ENCODE measurements around the gene FYN. TPM values are rescaled to one million over a fixed set of nuclear protein-coding genes. Genes with fewer than 3 reads are reported as not detected.

The FYN gene
- total and polyA plus RNA-seq, 10 of the 15 experiments (the other 5 are each of a cell fraction or from before 2014, with no cell fraction given), result 51.4 to 247 (median 138) TPM

- no peak for TF ChIP-seq CHD4 (IDR thresholded peaks at IDR 0.05)
- no peak for TF ChIP-seq TCF3 (IDR thresholded peaks at IDR 0.05; ENCODE audit: borderline replicate concordance, insufficient read depth, low read depth, low read length)
- TF ChIP-seq ESRRA (IDR thresholded peaks at IDR 0.05; ENCODE audit: low read length), result no peak
- TF ChIP-seq STAT3 (IDR thresholded peaks at IDR 0.05; ENCODE audit: low read depth, low read length), result no peak
- TF ChIP-seq EZH2 (IDR thresholded peaks at IDR 0.05; ENCODE audit: borderline replicate concordance, control insufficient read depth, low read depth, low read length), result no peak
- no peak for TF ChIP-seq TCF12 (IDR thresholded peaks at IDR 0.05; ENCODE audit: low read depth, low read length)
- no peak for TF ChIP-seq SIX5 (IDR thresholded peaks at IDR 0.05; ENCODE audit: low read depth, low read length, severe bottlenecking)
- no peak for TF ChIP-seq CREM (IDR thresholded peaks at IDR 0.05; ENCODE audit: low read depth)
- TF ChIP-seq CREB1 (IDR thresholded peaks at IDR 0.05; ENCODE audit: low read depth), result no peak
- no peak for TF ChIP-seq TARDBP (IDR thresholded peaks at IDR 0.05; ENCODE audit: borderline replicate concordance)
- no peak for TF ChIP-seq MYC (IDR thresholded peaks at IDR 0.05; ENCODE audit: insufficient read depth, insufficient read length, insufficient replicate concordance, low read length, severe bottlenecking)
- no peak for TF ChIP-seq ZNF622 (IDR thresholded peaks at IDR 0.05)
- TF ChIP-seq RAD51 (IDR thresholded peaks at IDR 0.05), result no peak
- no peak for TF ChIP-seq RCOR1 (conservative IDR thresholded peaks at IDR 0.05; ENCODE audit: low read depth, low read length)
- no peak for TF ChIP-seq SREBF2 (IDR thresholded peaks at IDR 0.05; ENCODE audit: low read length)
- Histone ChIP-seq H3K9me3 (replicated peaks; ENCODE audit: control insufficient read depth, insufficient read depth, low read length) (no peaks in the 10 kb centered on the region), H3K4me3 (no peak overlapping the region), H4K20me1 (ENCODE audit: control insufficient read depth, insufficient read depth) (no peaks in the 10 kb centered on the region), H3K79me2 (ENCODE audit: control insufficient read depth, insufficient read depth, low read length) (no peaks in the 10 kb centered on the region), H3K36me3 (ENCODE audit: control insufficient read depth in 2 of 2, insufficient read depth in 2 of 2, low read length in 1 of 2) (no peaks in the 10 kb centered on the region), H2AFZ (ENCODE audit: control insufficient read depth, low read depth, low read length) (no peak overlapping the region), H3K4me2 (ENCODE audit: control insufficient read depth, insufficient read depth) (no peak overlapping the region), H3K27me3 (replicated peaks in 1 of 2; ENCODE audit: control insufficient read depth in 2 of 2, insufficient read depth in 2 of 2, low read length in 1 of 2) (no peaks in the 10 kb centered on the region; a peak in 1 of 4 replicates), H3K27ac (ENCODE audit: control insufficient read depth, insufficient read depth) (no peak overlapping the region), H3K9ac (ENCODE audit: control insufficient read depth, insufficient read depth, low read length) (no peak overlapping the region), H3K4me1 (ENCODE audit: control insufficient read depth, insufficient read depth, low read length) (no peaks in the 10 kb centered on the region)
- ChIA-PET RAD21 (ENCODE audit: unreplicated experiment) (no interaction called here), CTCF (no interaction called here), POLR2A (no interaction called here), SMC1A (ENCODE audit: uncharacterized antibody, unreplicated experiment) (no interaction called here)
- WGBS (ENCODE audit: insufficient coverage, insufficient replicate concordance, low lambda C conversion rate, missing lambda C conversion rate), result 37% methylated on average over 5 of the region's 5 CpGs
- FAIRE-seq (no peak), ATAC-seq (no peak), DNase-seq (ENCODE audit: low read depth, low spot score) (no peak)
- intact Hi-C loops (cut with micrococcal nuclease; ENCODE audit: unreplicated experiment), result no loop called here
- in situ Hi-C loops (cut with MboI), result no loop called here
- no TSS peak for BruUV-seq (replicated peaks)
These were observed 45.6 kb upstream of the FYN start for GRCh38 chr6:111918825-111919224.
